ENCODE data around the gene MFAP1.

MFAP1 gene

DNA sequence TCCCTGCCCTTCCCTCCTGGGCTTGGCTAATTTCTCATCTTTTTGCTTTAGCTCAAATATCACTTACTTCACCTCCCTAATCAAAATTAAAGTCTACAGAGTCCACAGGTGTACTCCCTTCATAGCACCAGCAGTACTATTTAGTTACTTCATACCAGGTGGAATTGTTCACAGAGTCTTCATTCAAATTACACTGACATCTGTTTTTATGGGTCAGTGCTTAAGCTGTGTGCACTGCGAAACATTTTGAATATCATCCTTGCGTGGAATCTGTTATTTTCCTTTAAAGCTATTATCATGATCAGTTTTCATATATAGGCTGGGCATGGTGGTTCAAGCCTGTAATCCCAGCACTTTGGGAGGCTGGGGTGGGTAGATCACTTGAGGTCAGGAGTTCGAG, 35.1 kb downstream of the MFAP1 start:
- no peak for DNase-seq (ENCODE audit: low read depth in 2 of 2)
- no peak for TF ChIP-seq CTCF (IDR thresholded peaks at IDR 0.05; ENCODE audit: low read depth, low read length)
- no peak overlapping the region for H3K4me3 ChIP-seq (replicated peaks in 1 of 2; ENCODE audit: low read depth in 2 of 2, low read length in 2 of 2)

DNA sequence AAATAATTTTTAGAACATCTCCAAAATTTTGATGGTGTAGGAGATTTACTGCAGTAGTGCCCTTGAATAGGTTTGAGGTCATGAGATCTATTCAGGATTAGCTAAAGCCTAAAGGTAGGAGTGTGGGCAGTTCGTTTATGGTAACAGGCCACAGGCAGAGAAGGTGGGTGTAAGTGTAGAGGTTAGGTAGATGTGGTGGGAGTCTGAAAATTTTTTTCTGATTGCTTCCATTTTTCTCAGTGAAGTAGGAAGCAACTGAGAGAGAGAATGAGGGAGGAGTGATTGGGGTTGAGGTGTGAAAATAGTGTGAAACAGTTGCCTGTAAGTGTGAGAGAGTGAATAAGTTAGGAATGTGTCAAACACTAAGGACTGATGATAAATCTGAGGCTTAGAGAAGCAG, 45.5 kb downstream of the MFAP1 start:
- no peak for DNase-seq (ENCODE audit: low read depth in 2 of 2)
- TF ChIP-seq CTCF (IDR thresholded peaks at IDR 0.05; ENCODE audit: low read depth, low read length): no peak

GRCh38 chr15:43777267-43777914, 47.1 kb downstream of the MFAP1 start:
- TF ChIP-seq CTCF (IDR thresholded peaks at IDR 0.05; ENCODE audit: low read depth, low read length): peak; percentile 84
- H3K4me3 ChIP-seq (replicated peaks in 1 of 2; ENCODE audit: low read depth in 2 of 2, low read length in 2 of 2): peak overlapping the region; percentile 66 to 69
- DNase-seq (ENCODE audit: low read depth in 2 of 2): peak; percentile 76

More for the DNA sequence above, 45.5 kb downstream of the MFAP1 start:
- no peak overlapping the region for H3K4me3 ChIP-seq (replicated peaks in 1 of 2; ENCODE audit: low read depth in 2 of 2, low read length in 2 of 2)

DNA sequence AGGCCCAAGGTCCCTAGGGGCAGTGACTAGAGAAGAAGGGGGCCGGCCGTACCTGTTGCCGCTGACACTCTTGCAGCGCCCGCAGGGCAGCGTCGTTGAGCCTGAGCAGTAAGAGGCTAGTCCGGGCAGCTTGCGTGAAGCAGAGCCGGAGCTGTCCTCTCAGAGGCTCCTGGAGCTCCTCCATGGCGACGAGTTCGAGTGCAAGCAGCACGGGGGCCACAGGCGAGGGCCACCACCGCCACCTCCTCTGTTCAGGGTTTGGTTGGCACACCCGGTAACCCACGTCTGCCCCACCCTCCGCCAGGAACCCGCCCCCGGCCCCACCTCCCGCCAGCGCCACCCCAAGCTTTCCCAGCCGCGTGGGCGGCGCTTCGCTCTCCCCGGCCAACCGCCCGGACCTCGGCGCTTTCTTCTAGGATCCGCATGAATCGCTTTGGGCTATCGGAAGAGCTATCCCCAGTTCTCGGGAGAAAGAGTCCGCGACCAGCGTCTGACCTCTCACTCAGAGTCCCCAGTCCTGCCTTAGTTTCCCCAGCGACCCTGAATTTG, 47.7 kb downstream of the MFAP1 start, which contains the start of gene ELL3:
Gene ELL3 (minus strand): TSS at position 249 of the 549 bp plus-strand sequence. CDS start 65 bp downstream, at position 184.
- TF ChIP-seq CTCF (IDR thresholded peaks at IDR 0.05; ENCODE audit: low read depth, low read length): no peak
- H3K4me3 ChIP-seq (replicated peaks in 1 of 2; ENCODE audit: low read depth in 2 of 2, low read length in 2 of 2): peak within 1 kb of the TSS; percentile 66 to 69

GRCh38 chr15:43776101-43776717, 48.3 kb downstream of the MFAP1 start:
- no peak for DNase-seq (ENCODE audit: low read depth in 2 of 2)
- TF ChIP-seq CTCF (IDR thresholded peaks at IDR 0.05; ENCODE audit: low read depth, low read length): no peak
- peak overlapping the region; percentile 66 to 69 for H3K4me3 ChIP-seq (replicated peaks in 1 of 2; ENCODE audit: low read depth in 2 of 2, low read length in 2 of 2)

More for the DNA sequence above, 47.7 kb downstream of the MFAP1 start, which contains the start of gene ELL3:
- DNase-seq (ENCODE audit: low read depth in 2 of 2): peak; percentile 68 to 72

- peak; percentile 41 for TF ChIP-seq CTCF (IDR thresholded peaks at IDR 0.05; ENCODE audit: low read depth, low read length)
- no peak overlapping the region for H3K4me3 ChIP-seq (replicated peaks in 1 of 2; ENCODE audit: low read depth in 2 of 2, low read length in 2 of 2)
- DNase-seq (ENCODE audit: low read depth in 2 of 2): peak in 1 of 2 donors; percentile 58
These were observed 49.0 kb downstream of the MFAP1 start for GRCh38 chr15:43775411-43775965.
